IMR-90 (cell line): Measurements from ENCODE around the gene WASHC3. TPM values are rescaled to one million over a fixed set of nuclear protein-coding genes. Genes with fewer than 3 reads are reported as not detected.

Experiments used
- ATAC-seq: fragments of 200-7000 bp; cut with Tn5 transposase; 2 replicates; pipeline ENCODE4 v1.9.1; 2020; ENCODE audit warnings: low read depth, mild to moderate bottlenecking, moderate library complexity
- BruUV-seq: library from RNA; stranded (reverse); fragments of 400-500 nt; replicated peaks from 2 replicates; lab custom pipeline; 2021; lab: Mats Ljungman, UMichigan
- CTCF ChIA-PET: fragments of 300-600 bp; formaldehyde crosslinking; extraction: SDS; loops from one replicate; lab custom pipeline; 2021; ENCODE audit warnings: antibody characterized with exemption; lab: Yijun Ruan, JAX
- POLR2A ChIA-PET: fragments of 300-600 bp; sonication (Branson Sonifier 250); formaldehyde crosslinking; loops from one replicate; lab custom pipeline; 2022; ENCODE audit warnings: antibody characterized with exemption; ENCODE audit not compliant: unreplicated experiment; lab: Charles Lee
- DNase-seq: peaks from one replicate; pipeline ENCODE4 v3.0.0; 2013
- H2AFZ ChIP-seq: replicated peaks from 2 replicates; pipeline ENCODE3; 2013; ENCODE audit warnings: low read length, mild to moderate bottlenecking; ENCODE audit not compliant: poor library complexity
- H2AK5ac ChIP-seq: 2 replicates; pipeline ENCODE4 v1.6.1; 2013; ENCODE audit warnings: low read depth, low read length, inconsistent platforms
- H2AK9ac ChIP-seq: replicated peaks from 2 replicates; pipeline ENCODE3; 2013; ENCODE audit warnings: mild to moderate bottlenecking, low read depth, low read length, moderate library complexity; ENCODE audit not compliant: poor library complexity
- H2BK120ac ChIP-seq: 2 replicates; pipeline ENCODE4 v1.6.1; 2013; ENCODE audit warnings: low read depth, low read length, inconsistent platforms
- H2BK15ac ChIP-seq: 3 replicates; pipeline ENCODE4 v1.6.1; 2013; ENCODE audit warnings: low read depth, low read length, inconsistent platforms
- H2BK20ac ChIP-seq: 2 replicates; pipeline ENCODE4 v1.6.1; 2013; ENCODE audit warnings: low read depth, mild to moderate bottlenecking, inconsistent platforms, low read length, moderate library complexity
- H2BK5ac ChIP-seq: 2 replicates; pipeline ENCODE4 v1.6.1; 2013; ENCODE audit warnings: mild to moderate bottlenecking, low read depth, low read length, inconsistent platforms; ENCODE audit not compliant: poor library complexity, severe bottlenecking
- H3K14ac ChIP-seq: replicated peaks from 2 replicates; pipeline ENCODE4 v1.6.1; 2013; ENCODE audit warnings: low read depth, low read length, inconsistent platforms
- H3K18ac ChIP-seq: 2 replicates; pipeline ENCODE4 v1.6.1; 2013; ENCODE audit warnings: low read depth, low read length, control low read depth
- H3K23ac ChIP-seq: 2 replicates; pipeline ENCODE4 v1.6.1; 2013; ENCODE audit warnings: low read depth, low read length, inconsistent platforms
- H3K27ac ChIP-seq: 2 replicates; pipeline ENCODE4 v1.5.1; 2013; ENCODE audit warnings: mild to moderate bottlenecking, control low read depth, low read length; ENCODE audit not compliant: insufficient read depth
- H3K27me3 ChIP-seq: 2 replicates; pipeline ENCODE4 v1.6.1; 2013; ENCODE audit warnings: low read length; ENCODE audit not compliant: control insufficient read depth, insufficient read depth
- H3K36me3 ChIP-seq: 2 replicates; pipeline ENCODE4 v1.6.1; 2013; ENCODE audit warnings: low read length, mixed read lengths; ENCODE audit not compliant: control insufficient read depth, insufficient read depth
- H3K4ac ChIP-seq: 2 replicates; pipeline ENCODE4 v1.6.1; 2013; ENCODE audit warnings: low read depth, low read length, inconsistent platforms
- H3K4me1 ChIP-seq: 2 replicates; pipeline ENCODE4 v1.6.1; 2013; ENCODE audit warnings: low read length, mixed read lengths; ENCODE audit not compliant: control insufficient read depth, insufficient read depth
- H3K4me2 ChIP-seq: 2 replicates; pipeline ENCODE4 v1.6.1; 2013; ENCODE audit warnings: low read depth, mild to moderate bottlenecking, control low read depth, low read length, moderate library complexity
- H3K4me3 ChIP-seq: 2 replicates; pipeline ENCODE4 v1.5.1; 2013; ENCODE audit warnings: low read depth, mild to moderate bottlenecking, control low read depth, low read length, moderate library complexity; ENCODE audit not compliant: insufficient read depth
- H3K56ac ChIP-seq: 2 replicates; pipeline ENCODE4 v1.6.1; 2013; ENCODE audit warnings: low read length, inconsistent platforms; ENCODE audit not compliant: insufficient read depth; ENCODE audit errors: extremely low read depth
- H3K79me1 ChIP-seq, 2 experiments: 2 replicates each; pipeline ENCODE4 v1.6.1; 2013; ENCODE audit warnings: low read length in 2 of 2, inconsistent platforms in 1 of 2, low read depth in 1 of 2
- H3K9ac ChIP-seq: 2 replicates; pipeline ENCODE4 v1.6.1; 2013; ENCODE audit warnings: low read depth, low read length, control low read depth
- H3K9me1 ChIP-seq: 2 replicates; pipeline ENCODE4 v1.6.1; 2013; ENCODE audit warnings: low read length, inconsistent platforms; ENCODE audit not compliant: insufficient read depth
- H3K9me3 ChIP-seq: 2 replicates; pipeline ENCODE4 v1.6.1; 2013; ENCODE audit warnings: low read length; ENCODE audit not compliant: control insufficient read depth, insufficient read depth
- H4K20me1 ChIP-seq: 2 replicates; pipeline ENCODE4 v1.6.1; 2013; ENCODE audit warnings: low read length, inconsistent platforms; ENCODE audit not compliant: insufficient read depth
- H4K5ac ChIP-seq: 2 replicates; pipeline ENCODE4 v1.6.1; 2013; ENCODE audit warnings: mild to moderate bottlenecking, low read depth, low read length, control low read depth
- H4K8ac ChIP-seq, 2 experiments: 2 replicates each; pipeline ENCODE4 v1.6.1; 2013; ENCODE audit warnings: low read depth in 2 of 2, low read length in 2 of 2, control low read depth in 1 of 2, inconsistent platforms in 1 of 2
- H4K91ac ChIP-seq: 2 replicates; pipeline ENCODE4 v1.6.1; 2013; ENCODE audit warnings: low read depth, low read length, inconsistent platforms; ENCODE audit not compliant: insufficient read depth
- CEBPB ChIP-seq: IDR thresholded peaks from 2 replicates; pipeline ENCODE4 v1.6.1; 2012; ENCODE audit warnings: low read depth, low read length, improper control_type of control experiment
- CHD1 ChIP-seq: IDR thresholded peaks from 2 replicates; pipeline ENCODE4 v1.6.1; 2012; ENCODE audit warnings: low read depth, low read length, improper control_type of control experiment
- MAFK ChIP-seq: IDR thresholded peaks from 2 replicates; pipeline ENCODE4 v1.6.1; 2012; ENCODE audit warnings: low read depth, low read length, improper control_type of control experiment
- MAZ ChIP-seq: IDR thresholded peaks from 2 replicates; pipeline ENCODE4 v1.6.1; 2012; ENCODE audit warnings: low read depth, mild to moderate bottlenecking, low read length, improper control_type of control experiment, moderate library complexity, borderline replicate concordance
- MXI1 ChIP-seq: IDR thresholded peaks from 2 replicates; pipeline ENCODE4 v1.6.1; 2012; ENCODE audit warnings: low read depth, mild to moderate bottlenecking, low read length, moderate library complexity, borderline replicate concordance
- NFE2L2 ChIP-seq: fragments of 150-350 bp; IDR thresholded peaks from 2 replicates; pipeline ENCODE4 v1.6.1; 2016; ENCODE audit warnings: low read depth, mild to moderate bottlenecking, low read length
- POLR2A ChIP-seq: IDR thresholded peaks from 2 replicates; pipeline ENCODE4 v1.6.1; 2012; ENCODE audit warnings: mild to moderate bottlenecking, low read depth, low read length
- RAD21 ChIP-seq: IDR thresholded peaks from 2 replicates; pipeline ENCODE4 v1.6.1; 2012; ENCODE audit warnings: low read length, improper control_type of control experiment
- RCOR1 ChIP-seq: IDR thresholded peaks from 2 replicates; pipeline ENCODE4 v1.6.1; 2012; ENCODE audit warnings: mild to moderate bottlenecking, low read length, improper control_type of control experiment; ENCODE audit not compliant: insufficient replicate concordance
- RFX5 ChIP-seq: IDR thresholded peaks from 2 replicates; pipeline ENCODE4 v1.8.0; 2012; ENCODE audit warnings: low read depth, mild to moderate bottlenecking, low read length, moderate library complexity
- WGBS, 2 experiments: methylation state at CpG; one replicate each; pipeline versions ENCODE4 v1.1.5 to v1.1.7; 2013; ENCODE audit warnings: missing lambda C conversion rate in 2 of 2; ENCODE audit not compliant: insufficient read length in 1 of 2; ENCODE audit errors: extremely low coverage in 2 of 2; 5-methylcytosine and 5-hydroxymethylcytosine counted together
- dilution Hi-C: fragments of 300-500 bp; cut with HindIII; formaldehyde crosslinking; loops from one replicate; pipeline ENCODE4 v1.14.3; 2018; ENCODE audit warnings: low sequenced_read_pairs; ENCODE audit not compliant: unreplicated experiment
- in situ Hi-C: fragments of 300-500 bp; cut with MboI; formaldehyde crosslinking; loops from 3 replicates; pipeline ENCODE4 v1.14.3; 2019; ENCODE audit warnings: low sequenced_read_pairs, inconsistent platforms, mixed read lengths
- intact Hi-C: fragments of 100-400 bp; cut with micrococcal nuclease; formaldehyde crosslinking; loops from 2 replicates; pipeline ENCODE4 v1.10.0; 2022
- polyA plus RNA-seq, 3 experiments: library from polyadenylated mRNA; depleted of rRNA; stranded (reverse); fragments of >200 nt; gene quantifications; 2 replicates each; pipeline ENCODE4 v1.2.3, GENCODE V29; 2012; ENCODE audit warnings: low replicate concordance in 1 of 3
- total RNA-seq: library from RNA; depleted of rRNA; stranded (reverse); fragments of >200 nt; gene quantifications from 2 replicates; pipeline ENCODE4 v1.2.3, GENCODE V29; 2012
- TF ChIP-seq, protein P1 (sequence below): fragments of 150-350 bp; IDR thresholded peaks from 2 replicates; pipeline ENCODE4 v1.6.1; 2017; ENCODE audit warnings: mild to moderate bottlenecking, antibody characterized with exemption, low read length, low read depth

Gene WASHC3
- total and polyA plus RNA-seq, 2 of the 4 experiments (the other 2 are of a cell fraction) = 54.8 to 87.1 TPM

GRCh38 chr12:102005256-102005655, 56.5 kb downstream of the WASHC3 start:
- Histone ChIP-seq H2BK5ac (no peak overlapping the region), H4K20me1 (no peaks in the 10 kb centered on the region), H4K91ac (no peak overlapping the region), H3K4me1 (no peaks in the 10 kb centered on the region), H2BK15ac (no peak overlapping the region), H3K9ac (no peak overlapping the region), H2AK5ac (no peak overlapping the region), H3K18ac (no peak overlapping the region), H3K23ac (no peak overlapping the region), H2AFZ (no peak overlapping the region), H3K4me3 (no peak overlapping the region), H3K4ac (no peak overlapping the region), H4K8ac (no peak overlapping the region), H3K36me3 (no peaks in the 10 kb centered on the region), H3K14ac (no peak overlapping the region), H3K56ac (no peak overlapping the region), H3K79me1 (no peaks in the 10 kb centered on the region), H3K9me3 (no peaks in the 10 kb centered on the region), H3K27me3 (no peaks in the 10 kb centered on the region), H3K4me2 (no peak overlapping the region), H4K5ac (no peak overlapping the region), H2BK20ac (no peak overlapping the region), H3K9me1 (no peaks in the 10 kb centered on the region), H3K27ac (no peak overlapping the region), H2BK120ac (no peak overlapping the region), H2AK9ac (no peak overlapping the region)
- no peak for DNase-seq
- no peak for ATAC-seq
- no TSS peak for BruUV-seq
- ChIA-PET POLR2A (no interaction called here), CTCF (no interaction called here)
- intact Hi-C loops = no loop called here
- TF ChIP-seq, protein P1, sequence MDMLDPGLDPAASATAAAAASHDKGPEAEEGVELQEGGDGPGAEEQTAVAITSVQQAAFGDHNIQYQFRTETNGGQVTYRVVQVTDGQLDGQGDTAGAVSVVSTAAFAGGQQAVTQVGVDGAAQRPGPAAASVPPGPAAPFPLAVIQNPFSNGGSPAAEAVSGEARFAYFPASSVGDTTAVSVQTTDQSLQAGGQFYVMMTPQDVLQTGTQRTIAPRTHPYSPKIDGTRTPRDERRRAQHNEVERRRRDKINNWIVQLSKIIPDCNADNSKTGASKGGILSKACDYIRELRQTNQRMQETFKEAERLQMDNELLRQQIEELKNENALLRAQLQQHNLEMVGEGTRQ = no peak
- TF ChIP-seq RAD21 (no peak), MAFK (no peak), CHD1 (no peak), MAZ (no peak), POLR2A (no peak), MXI1 (no peak), CEBPB (no peak), RCOR1 (no peak), RFX5 (no peak), NFE2L2 (no peak)
- WGBS, 2 experiments = 83% methylated on average over 2 of the region's 5 CpGs; no CpG with 5 or more reads in 1 of the 2 experiments
- dilution Hi-C loops = no loop called here
- in situ Hi-C loops = no loop called here
